Fibroblast of villous mesenchyme (primary cell): ENCODE data around the gene OAS3. TPM values are rescaled to one million over a fixed set of nuclear protein-coding genes. Genes with fewer than 3 reads are reported as not detected.

Experiments used
- DNase-seq: peaks from one replicate; pipeline ENCODE4 v3.0.0-alpha.2; 2010; ENCODE audit warnings: low read depth
- H3K4me3 ChIP-seq: 2 replicates; pipeline ENCODE4 v1.5.1; 2011; ENCODE audit warnings: low read depth, mild to moderate bottlenecking, low read length
- CTCF ChIP-seq: IDR thresholded peaks from 2 replicates; pipeline ENCODE4 v1.5.1; 2012; ENCODE audit warnings: low read depth, mild to moderate bottlenecking, low read length; ENCODE audit not compliant: insufficient read depth
- total RNA-seq: library from RNA; depleted of rRNA; stranded (reverse); fragments of >200 nt; gene quantifications from 2 replicates; pipeline ENCODE4 v1.2.3, GENCODE V29; 2012

The OAS3 gene
- total RNA-seq, 1 donor = 12.5 TPM

GRCh38 chr12:112944024-112944690 lies 5.9 kb downstream of the OAS3 start:
- no peak for DNase-seq
- TF ChIP-seq CTCF = no peak

GRCh38 chr12:112945515-112945914 lies 7.2 kb downstream of the OAS3 start:
- no peak for TF ChIP-seq CTCF
- DNase-seq = no peak

More at GRCh38 chr12:112944024-112944690, 5.9 kb downstream of the OAS3 start:
- H3K4me3 ChIP-seq = no peak overlapping the region

GRCh38 chr12:112946236-112947000 lies 8.1 kb downstream of the OAS3 start:
- TF ChIP-seq CTCF = no peak
- DNase-seq = no peak
- no peak overlapping the region for H3K4me3 ChIP-seq

More at GRCh38 chr12:112945515-112945914, 7.2 kb downstream of the OAS3 start:
- no peak overlapping the region for H3K4me3 ChIP-seq

- no peak overlapping the region for H3K4me3 ChIP-seq
- no peak for TF ChIP-seq CTCF
- DNase-seq = no peak
These were observed 9.0 kb downstream of the OAS3 start for GRCh38 chr12:112947314-112947713.

GRCh38 chr12:112947761-112948160 lies 9.5 kb downstream of the OAS3 start:
- no peak overlapping the region for H3K4me3 ChIP-seq
- DNase-seq = no peak
- no peak for TF ChIP-seq CTCF

GRCh38 chr12:112948806-112949205 lies 10.5 kb downstream of the OAS3 start:
- no peak overlapping the region for H3K4me3 ChIP-seq
- TF ChIP-seq CTCF = no peak
- no peak for DNase-seq
